RWPE2 (cell line): ENCODE results near the gene TSSK3.

ENCODE experiments used
- ATAC-seq: fragments of 200-7000 bp; cut with Tn5 transposase; 3 replicates; pipeline ENCODE4 v1.9.1; 2021; ENCODE audit warnings: low read depth
- DNase-seq: peaks from one replicate; pipeline ENCODE4 v3.0.0-alpha.2; 2020; ENCODE audit warnings: low spot score
- H3K27ac ChIP-seq: fragments of 450-650 bp; 2 replicates; pipeline ENCODE4 v1.5.1; 2017; ENCODE audit warnings: mild to moderate bottlenecking; ENCODE audit not compliant: poor library complexity, severe bottlenecking
- H3K27me3 ChIP-seq: fragments of 250-450 bp; sonication (Bioruptor Pico); 2 replicates; pipeline ENCODE4 v1.5.1; 2021; ENCODE audit warnings: mild to moderate bottlenecking, moderate library complexity; ENCODE audit not compliant: insufficient read depth, poor library complexity, severe bottlenecking
- H3K36me3 ChIP-seq: fragments of 250-450 bp; sonication (Bioruptor Pico); 2 replicates; pipeline ENCODE4 v1.5.1; 2020; ENCODE audit warnings: low read depth, mild to moderate bottlenecking, moderate library complexity
- H3K4me1 ChIP-seq: fragments of 250-450 bp; sonication (Bioruptor Pico); 2 replicates; pipeline ENCODE4 v1.5.1; 2021; ENCODE audit warnings: mild to moderate bottlenecking, moderate library complexity; ENCODE audit not compliant: insufficient read depth, poor library complexity, severe bottlenecking
- H3K4me3 ChIP-seq: fragments of 250-450 bp; sonication (Bioruptor Pico); 2 replicates; pipeline ENCODE4 v1.5.1; 2021; ENCODE audit warnings: mild to moderate bottlenecking, moderate library complexity; ENCODE audit not compliant: severe bottlenecking
- H3K9me3 ChIP-seq: fragments of 250-450 bp; sonication (Bioruptor Pico); 2 replicates; pipeline ENCODE4 v1.5.1; 2021; ENCODE audit warnings: mild to moderate bottlenecking, moderate library complexity; ENCODE audit not compliant: severe bottlenecking
- CTCF ChIP-seq: fragments of 450-650 bp; IDR thresholded peaks from one replicate; pipeline ENCODE4 v1.5.1; 2017; ENCODE audit warnings: mild to moderate bottlenecking, moderate library complexity; ENCODE audit not compliant: poor library complexity, severe bottlenecking

The TSSK3 gene

GRCh38 chr1:32350785-32351398 lies 11.4 kb upstream of the TSSK3 start:
- DNase-seq, result no peak
- peaks cover 12% of the 10 kb centered on the region for H3K4me1 ChIP-seq
- peak; percentile 22 for ATAC-seq
- no peaks in the 10 kb centered on the region for H3K36me3 ChIP-seq
- peak overlapping the region; percentile 51 for H3K27ac ChIP-seq
- H3K4me3 ChIP-seq, result peak overlapping the region; percentile 53
- peak; percentile 46 for TF ChIP-seq CTCF
- H3K9me3 ChIP-seq, result no peaks in the 10 kb centered on the region
- no peaks in the 10 kb centered on the region for H3K27me3 ChIP-seq

DNA sequence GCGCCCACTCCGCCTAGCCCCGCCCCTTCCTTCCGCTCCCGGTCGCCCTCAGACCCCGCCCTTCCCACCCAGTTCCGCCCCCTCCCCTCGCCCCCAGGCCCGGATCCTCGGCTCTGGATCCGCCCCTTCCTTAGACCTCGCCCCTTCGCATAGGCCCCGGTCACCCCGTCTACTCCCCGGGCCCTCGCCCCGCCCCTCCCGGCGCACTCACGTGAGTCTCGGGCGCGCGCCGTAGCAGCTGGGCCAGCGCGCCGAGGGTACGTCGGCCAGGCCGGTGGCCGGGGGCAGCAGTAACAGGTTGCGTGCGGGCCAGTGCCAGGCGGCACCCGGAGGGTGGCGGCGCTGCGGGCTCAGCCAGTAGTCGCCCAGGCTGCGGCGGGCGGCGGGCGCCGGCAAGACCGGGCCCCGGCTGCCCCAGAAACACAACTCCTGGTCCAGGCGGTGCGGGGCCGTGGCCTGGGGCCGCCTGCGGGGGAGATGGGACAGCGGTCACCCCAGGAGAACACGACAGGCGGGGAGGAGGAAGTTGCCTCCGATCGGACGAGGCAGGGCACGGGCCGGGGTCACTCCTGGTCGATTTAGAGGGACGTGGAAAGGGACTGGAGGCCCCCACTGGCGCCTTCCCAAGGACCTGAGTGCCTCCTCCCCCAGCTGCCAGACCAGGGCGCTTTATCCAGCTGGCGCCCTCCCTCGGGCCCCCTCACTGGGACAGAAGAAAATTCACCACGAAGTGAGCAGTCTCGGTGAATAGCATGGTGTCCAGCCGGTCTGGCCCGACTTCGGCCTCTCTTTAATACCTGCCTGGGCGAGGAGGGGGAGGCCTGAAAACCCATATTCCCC lies 10.7 kb upstream of the TSSK3 start:
- TF ChIP-seq CTCF, result peak; percentile 24
- H3K4me3 ChIP-seq, result peak overlapping the region; percentile 53
- H3K9me3 ChIP-seq, result no peaks in the 10 kb centered on the region
- peaks cover 12% of the 10 kb centered on the region for H3K4me1 ChIP-seq
- H3K27ac ChIP-seq, result peak overlapping the region; percentile 51
- no peaks in the 10 kb centered on the region for H3K27me3 ChIP-seq
- peak; percentile 87 for ATAC-seq
- DNase-seq, result peak; percentile 91
- no peaks in the 10 kb centered on the region for H3K36me3 ChIP-seq

- Histone ChIP-seq H3K27ac (peak overlapping the region; percentile 51), H3K27me3 (no peaks in the 10 kb centered on the region), H3K4me3 (peak overlapping the region; percentile 53), H3K4me1 (peaks cover 12% of the 10 kb centered on the region), H3K36me3 (no peaks in the 10 kb centered on the region), H3K9me3 (no peaks in the 10 kb centered on the region)
- ATAC-seq, result no peak
- DNase-seq, result no peak
- no peak for TF ChIP-seq CTCF
Measured at GRCh38 chr1:32352239-32352745, 10.0 kb upstream of the TSSK3 start.

DNA sequence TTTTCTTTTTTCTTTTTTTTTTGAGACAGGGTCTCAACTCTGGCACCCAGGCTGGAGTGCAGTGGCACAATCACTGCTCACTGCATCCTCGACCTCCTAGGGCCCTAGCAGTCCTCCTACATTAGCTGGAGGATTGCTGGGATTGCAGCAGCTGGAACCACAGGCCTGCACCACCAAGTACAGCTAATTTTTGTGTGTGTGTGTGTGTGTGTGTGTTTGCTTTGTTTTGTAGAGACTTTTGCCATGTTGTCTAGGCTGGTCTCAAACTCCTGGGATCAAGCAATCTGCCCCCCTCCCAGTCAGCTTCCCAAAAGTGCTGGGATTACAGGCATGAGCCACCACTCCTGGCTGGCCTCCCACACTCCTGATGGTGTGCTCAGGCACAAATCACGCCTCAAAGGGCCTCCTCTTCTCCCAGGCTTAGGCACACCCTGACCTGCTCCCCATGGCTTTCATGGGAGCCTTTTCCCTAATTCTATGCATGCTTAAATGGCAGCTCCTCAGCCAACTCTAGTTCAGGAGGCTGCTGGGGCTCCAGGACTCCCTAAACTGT lies 9.4 kb upstream of the TSSK3 start:
- Histone ChIP-seq H3K36me3 (no peaks in the 10 kb centered on the region), H3K4me1 (peaks cover 12% of the 10 kb centered on the region), H3K9me3 (no peaks in the 10 kb centered on the region), H3K27ac (peak overlapping the region; percentile 51), H3K27me3 (no peaks in the 10 kb centered on the region), H3K4me3 (no peak overlapping the region)
- ATAC-seq (no peak), DNase-seq (no peak)
- no peak for TF ChIP-seq CTCF
